Fibroblast of lung (primary cell): ENCODE results near the gene DBH. TPM values are rescaled to one million over a fixed set of nuclear protein-coding genes. Genes with fewer than 3 reads are reported as not detected.

Experiments used
- DNase-seq, 2 donors: peaks; one replicate each; pipeline versions ENCODE4 v3.0.0 to v3.0.0-alpha.2; 2010; ENCODE audit warnings: low read depth in 2 of 2
- H2AFZ ChIP-seq: 2 replicates; pipeline ENCODE4 v1.5.1; 2012; ENCODE audit warnings: low read length, control low read depth, inconsistent platforms
- H3K27ac ChIP-seq: 2 replicates; pipeline ENCODE4 v1.5.1; 2011; ENCODE audit warnings: low read length, control low read depth; ENCODE audit not compliant: insufficient read depth
- H3K27me3 ChIP-seq: 2 replicates; pipeline ENCODE4 v1.5.1; 2011; ENCODE audit warnings: mild to moderate bottlenecking, low read length; ENCODE audit not compliant: control insufficient read depth, insufficient read depth
- H3K36me3 ChIP-seq: 2 replicates; pipeline ENCODE4 v1.5.1; 2011; ENCODE audit warnings: low read length; ENCODE audit not compliant: control insufficient read depth, insufficient read depth
- H3K4me1 ChIP-seq: 2 replicates; pipeline ENCODE4 v1.5.1; 2011; ENCODE audit warnings: low read length; ENCODE audit not compliant: control insufficient read depth, insufficient read depth; ENCODE audit errors: extremely low read depth
- H3K4me2 ChIP-seq: 2 replicates; pipeline ENCODE4 v1.5.1; 2011; ENCODE audit warnings: low read length, control low read depth; ENCODE audit not compliant: insufficient read depth; ENCODE audit errors: extremely low read depth
- H3K4me3 ChIP-seq, 4 experiments: fragments of 200-600 bp in 1 of 4; sonication (generic) in 1 of 4; replicated peaks in 1 of 4; 2 replicates each; pipeline ENCODE4 v1.5.1; 2011 to 2016; ENCODE audit warnings: low read length in 4 of 4, low read depth in 3 of 4, mild to moderate bottlenecking in 3 of 4, control low read depth in 2 of 4, inconsistent platforms in 1 of 4, mixed read lengths in 1 of 4; ENCODE audit not compliant: insufficient read depth in 1 of 4; ENCODE audit errors: control extremely low read depth in 1 of 4
- H3K79me2 ChIP-seq: 2 replicates; pipeline ENCODE4 v1.5.1; 2012; ENCODE audit warnings: mild to moderate bottlenecking, low read length, inconsistent platforms; ENCODE audit not compliant: control insufficient read depth, insufficient read depth
- H3K9ac ChIP-seq: 2 replicates; pipeline ENCODE4 v1.5.1; 2011; ENCODE audit warnings: mild to moderate bottlenecking, low read length, control low read depth; ENCODE audit not compliant: insufficient read depth
- H3K9me3 ChIP-seq: 2 replicates; pipeline ENCODE4 v1.5.1; 2012; ENCODE audit warnings: low read depth, low read length; ENCODE audit not compliant: control insufficient read depth, insufficient read depth
- H4K20me1 ChIP-seq: 2 replicates; pipeline ENCODE4 v1.5.1; 2011; ENCODE audit warnings: low read length; ENCODE audit not compliant: control insufficient read depth, insufficient read depth; ENCODE audit errors: extremely low read depth
- CTCF ChIP-seq, 2 donors: IDR thresholded peaks in 1 of 2; conservative IDR thresholded peaks in 1 of 2; 1 replicate in 1 of 2; 2 replicates in 1 of 2; pipeline ENCODE4 v1.5.1; 2011 to 2012; ENCODE audit warnings: low read length in 2 of 2, control low read depth in 1 of 2, inconsistent platforms in 1 of 2, low read depth in 1 of 2, mild to moderate bottlenecking in 1 of 2
- EZH2 ChIP-seq: IDR thresholded peaks from 2 replicates; pipeline ENCODE4 v1.5.1; 2012; ENCODE audit warnings: low read length, control low read depth, mild to moderate bottlenecking; ENCODE audit errors: missing control alignments
- polyA plus RNA-seq, 2 donors: library from polyadenylated mRNA; depleted of rRNA in 1 of 2; stranded (reverse) in 1 of 2; unstranded in 1 of 2; fragments of >200 nt; gene quantifications; 2 replicates each; pipeline ENCODE4 v1.2.1, GENCODE V29; 2011 to 2012; ENCODE audit warnings: missing spikeins in 1 of 2
- total RNA-seq: library from RNA; depleted of rRNA; stranded (reverse); fragments of >200 nt; gene quantifications from 2 replicates; pipeline ENCODE4 v1.2.1, GENCODE V29; 2014

DBH gene
- total and polyA plus RNA-seq, 2 donors (not counting 1 experiment from before 2014, with no cell fraction given) = not detected

DNA sequence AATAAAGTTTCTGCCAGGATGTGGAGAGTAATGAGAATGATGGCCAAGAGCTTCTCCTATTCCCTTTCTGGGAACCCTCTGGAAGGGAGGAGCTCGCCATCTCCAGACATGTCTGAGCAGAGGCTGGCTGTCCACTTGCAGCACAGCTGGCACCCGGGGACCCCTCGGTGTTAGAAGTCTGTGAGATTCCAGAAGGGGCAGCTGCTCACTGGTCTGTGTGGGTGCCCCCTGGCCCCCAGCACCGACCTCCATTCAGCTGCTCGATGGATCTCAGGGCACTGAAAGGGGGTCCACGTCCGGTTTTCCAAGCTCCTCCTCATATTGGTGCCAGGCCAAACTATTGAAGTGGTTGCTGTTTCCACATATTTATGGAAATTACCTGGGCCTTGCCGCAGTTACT lies 23.3 kb upstream of the DBH start:
- H3K27me3 ChIP-seq = peaks cover 4% of the 10 kb centered on the region
- no peak overlapping the region for H3K4me3 ChIP-seq
- H3K79me2 ChIP-seq = no peaks in the 10 kb centered on the region
- no peak overlapping the region for H2AFZ ChIP-seq
- no peak overlapping the region for H3K4me2 ChIP-seq
- no peak overlapping the region for H3K27ac ChIP-seq
- no peak overlapping the region for H3K9ac ChIP-seq
- no peaks in the 10 kb centered on the region for H3K36me3 ChIP-seq
- peaks cover 1% of the 10 kb centered on the region for H4K20me1 ChIP-seq
- H3K9me3 ChIP-seq = no peaks in the 10 kb centered on the region
- DNase-seq = no peak
- TF ChIP-seq EZH2 = no peak
- TF ChIP-seq CTCF (conservative IDR thresholded peaks at IDR 0.05 in 1 of 2, IDR thresholded peaks at IDR 0.05 in 1 of 2; ENCODE audit: low read depth in 1 of 2, low read length in 2 of 2) = no peak
- H3K4me1 ChIP-seq = no peaks in the 10 kb centered on the region

GRCh38 chr9:133613432-133613831 lies 22.7 kb upstream of the DBH start:
- H3K9ac ChIP-seq = no peak overlapping the region
- H3K4me2 ChIP-seq = no peak overlapping the region
- H3K36me3 ChIP-seq = no peaks in the 10 kb centered on the region
- H3K27me3 ChIP-seq = peaks cover 4% of the 10 kb centered on the region
- peaks cover 1% of the 10 kb centered on the region for H4K20me1 ChIP-seq
- no peaks in the 10 kb centered on the region for H3K79me2 ChIP-seq
- no peak overlapping the region for H3K4me3 ChIP-seq
- H3K9me3 ChIP-seq = no peaks in the 10 kb centered on the region
- no peak for DNase-seq
- TF ChIP-seq EZH2 = no peak
- TF ChIP-seq CTCF (conservative IDR thresholded peaks at IDR 0.05 in 1 of 2, IDR thresholded peaks at IDR 0.05 in 1 of 2; ENCODE audit: low read depth in 1 of 2, low read length in 2 of 2) = no peak
- H3K27ac ChIP-seq = no peak overlapping the region
- H3K4me1 ChIP-seq = no peaks in the 10 kb centered on the region
- no peak overlapping the region for H2AFZ ChIP-seq

DNA sequence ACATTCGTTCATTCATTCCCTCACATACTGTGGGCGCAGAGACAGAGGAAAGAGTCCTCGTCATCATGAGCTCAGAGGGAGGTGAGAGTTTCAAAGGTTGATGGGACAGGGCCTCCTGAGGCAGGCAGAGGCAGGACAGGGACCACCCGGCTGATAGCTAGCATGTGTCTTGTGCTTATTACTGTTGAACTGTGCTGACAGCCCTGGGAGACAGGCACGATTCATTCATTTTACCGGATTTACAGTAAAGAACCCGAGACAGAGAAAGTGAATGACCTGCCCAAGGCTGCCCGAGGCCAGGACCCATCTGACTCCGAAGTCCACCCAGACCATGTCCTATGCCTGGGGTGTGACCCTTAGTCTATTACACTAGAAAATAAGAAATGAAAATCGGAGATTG lies 22.1 kb upstream of the DBH start:
- peaks cover 1% of the 10 kb centered on the region for H4K20me1 ChIP-seq

More for the DNA sequence above, 22.1 kb upstream of the DBH start:
- Histone ChIP-seq H3K27me3 (peaks cover 2% of the 10 kb centered on the region), H3K79me2 (no peaks in the 10 kb centered on the region), H3K4me2 (no peak overlapping the region), H2AFZ (no peak overlapping the region), H3K4me3 (no peak overlapping the region), H3K9ac (no peak overlapping the region), H3K27ac (no peak overlapping the region), H3K36me3 (no peaks in the 10 kb centered on the region), H3K4me1 (no peaks in the 10 kb centered on the region), H3K9me3 (no peaks in the 10 kb centered on the region)
- TF ChIP-seq CTCF (conservative IDR thresholded peaks at IDR 0.05 in 1 of 2, IDR thresholded peaks at IDR 0.05 in 1 of 2; ENCODE audit: low read depth in 1 of 2, low read length in 2 of 2) = no peak
- TF ChIP-seq EZH2 = no peak
- DNase-seq = no peak
